Adipose tissue (tissue), 3 donors: ENCODE data around the gene ADAMTS13. TPM values are rescaled to one million over a fixed set of nuclear protein-coding genes. Genes with fewer than 3 reads are reported as not detected.
A peak's percentile ranks its signal among the peaks of the same experiment; 100 is the strongest.
"Not testable (repeated sequence)": the region's sequence is repeated elsewhere in the genome, so short reads cannot be mapped to it uniquely, and the experiment has no call there.

Experiments
- H3K27ac ChIP-seq: one replicate; pipeline ENCODE4 v1.5.1; 2013; ENCODE audit warnings: low read depth, low read length
- WGBS, 3 donors: extraction: QIAGEN DNeasy Blood & Tissue Kit; methylation state at CpG; one replicate each; pipeline ENCODE4 v1.1.7; 2013; 5-methylcytosine and 5-hydroxymethylcytosine counted together
- polyA plus RNA-seq, 3 donors: library from polyadenylated mRNA; stranded (reverse); fragments of 200-250 nt; gene quantifications; one replicate each; pipeline ENCODE4 v1.2.3, GENCODE V29; 2013
- donor health status: healthy with polysubstance abuse.
- donor health status: Bipolar disorder and iron deficiency.
- donor health status: healthy.

Gene ADAMTS13
- 1 to 10 TPM; 2.7 to 4.2 (median 2.7) TPM for polyA plus RNA-seq

GRCh38 chr9:133421615-133422542 is at the start of gene ADAMTS13:
Gene ADAMTS13 (plus strand): TSS chr9:133422367. CDS start chr9:133422444, 77 bp downstream.
- H3K27ac ChIP-seq = no peak within 1 kb of the TSS
- 58 to 60% (median 59%) methylated on average over 23 of the region's 23 CpGs for WGBS, 3 donors

- no peak overlapping the region for H3K27ac ChIP-seq
- WGBS, 3 donors = 10 to 11% (median 10%) methylated on average over 12 of the region's 12 CpGs
Observed at GRCh38 chr9:133374612-133375115, 47.5 kb upstream of the ADAMTS13 start.

- H3K27ac ChIP-seq = peak overlapping the region; percentile 95
- WGBS, 3 donors = 0% methylated on average over 24 to 39 of the region's 39 CpGs
Observed at GRCh38 chr9:133375116-133375723, 46.9 kb upstream of the ADAMTS13 start.

GRCh38 chr9:133375724-133376654 is 46.2 kb upstream of the ADAMTS13 start, which contains the start of the genes STKLD1 and SURF4:
Gene STKLD1 (plus strand): TSS chr9:133376366. CDS start chr9:133376474, 108 bp downstream.
Gene SURF4 (minus strand): TSS chr9:133376060. CDS start chr9:133375969, 91 bp downstream.
- WGBS, 3 donors = 1% methylated on average over 75 to 120 of the region's 120 CpGs

GRCh38 chr9:133377280-133377679 is 44.9 kb upstream of the ADAMTS13 start:
- H3K27ac ChIP-seq = not testable (repeated sequence)
- WGBS, 3 donors = 84 to 91% (median 86%) methylated on average over 14 of the region's 14 CpGs

More at GRCh38 chr9:133375724-133376654, 46.2 kb upstream of the ADAMTS13 start, which contains the start of the genes STKLD1 and SURF4:
- peak within 1 kb of the TSS; percentile 95 for H3K27ac ChIP-seq

GRCh38 chr9:133377721-133378216 is 44.4 kb upstream of the ADAMTS13 start:
- 61 to 70% (median 63%) methylated on average over 6 of the region's 6 CpGs for WGBS, 3 donors
- no peak overlapping the region for H3K27ac ChIP-seq

- no peak overlapping the region for H3K27ac ChIP-seq
- 66 to 95% (median 71%) methylated on average over 1 of the region's 1 CpG for WGBS, 3 donors
Observed at GRCh38 chr9:133378408-133378962, 43.7 kb upstream of the ADAMTS13 start.

GRCh38 chr9:133379153-133380086 is 42.7 kb upstream of the ADAMTS13 start:
- WGBS, 3 donors = 92 to 96% (median 95%) methylated on average over 14 of the region's 14 CpGs
- no peak overlapping the region for H3K27ac ChIP-seq

- no peak overlapping the region for H3K27ac ChIP-seq
- WGBS, 3 donors = 83 to 86% (median 84%) methylated on average over 4 of the region's 4 CpGs
Observed at GRCh38 chr9:133380734-133381133, 41.4 kb upstream of the ADAMTS13 start.

GRCh38 chr9:133382507-133383141 is 39.5 kb upstream of the ADAMTS13 start:
- WGBS, 3 donors = 77 to 91% (median 90%) methylated on average over 4 of the region's 4 CpGs
- H3K27ac ChIP-seq = no peak overlapping the region

GRCh38 chr9:133383438-133383837 is 38.7 kb upstream of the ADAMTS13 start:
- no peak overlapping the region for H3K27ac ChIP-seq
- 93 to 98% (median 97%) methylated on average over 3 of the region's 3 CpGs for WGBS, 3 donors

- 73 to 94% (median 84%) methylated on average over 17 of the region's 17 CpGs for WGBS, 3 donors
- H3K27ac ChIP-seq = no peak overlapping the region
Observed at GRCh38 chr9:133384736-133385321, 37.3 kb upstream of the ADAMTS13 start.

- no peak overlapping the region for H3K27ac ChIP-seq
- 87 to 89% (median 88%) methylated on average over 14 of the region's 14 CpGs for WGBS, 3 donors
Observed at GRCh38 chr9:133385452-133385851, 36.7 kb upstream of the ADAMTS13 start.

- no peak overlapping the region for H3K27ac ChIP-seq
- WGBS, 3 donors = 81 to 83% (median 83%) methylated on average over 13 of the region's 13 CpGs
Observed at GRCh38 chr9:133386338-133386737, 35.8 kb upstream of the ADAMTS13 start.

- 81 to 90% (median 85%) methylated on average over 9 of the region's 9 CpGs for WGBS, 3 donors
Observed at GRCh38 chr9:133387680-133388079, 34.5 kb upstream of the ADAMTS13 start.

More at GRCh38 chr9:133387680-133388079, 34.5 kb upstream of the ADAMTS13 start:
- H3K27ac ChIP-seq = no peak overlapping the region
